Neural crest cell (in vitro differentiated cells): Measurements from ENCODE around the gene PSTPIP1. TPM values are rescaled to one million over a fixed set of nuclear protein-coding genes. Genes with fewer than 3 reads are reported as not detected.

Experiments used
- DNase-seq: peaks from one replicate; pipeline ENCODE4 v3.0.0; 2021; ENCODE audit warnings: low read depth, mixed read lengths, low spot score
- H3K27ac Mint-ChIP-seq: one replicate; pipeline ENCODE4 v1.8.0; 2021; ENCODE audit warnings: mild to moderate bottlenecking, mixed read lengths; ENCODE audit not compliant: unreplicated experiment
- H3K27me3 Mint-ChIP-seq: 2 replicates; pipeline ENCODE4 v1.8.0; 2021; ENCODE audit warnings: low read depth, mild to moderate bottlenecking, mixed read lengths
- H3K36me3 Mint-ChIP-seq: 2 replicates; pipeline ENCODE4 v1.8.0; 2021; ENCODE audit warnings: low read depth, mild to moderate bottlenecking, mixed read lengths
- H3K4me1 Mint-ChIP-seq: 2 replicates; pipeline ENCODE4 v1.8.0; 2021; ENCODE audit warnings: mixed read lengths
- H3K4me3 Mint-ChIP-seq: one replicate; pipeline ENCODE4 v1.8.0; 2021; ENCODE audit warnings: mild to moderate bottlenecking, mixed read lengths
- H3K9me3 Mint-ChIP-seq: 2 replicates; pipeline ENCODE4 v1.8.0; 2021; ENCODE audit warnings: mixed read lengths
- CTCF ChIP-seq: fragments of 200-600 bp; sonication (generic); conservative IDR thresholded peaks from 2 replicates; pipeline ENCODE4 v1.5.0; 2021; ENCODE audit warnings: antibody characterized with exemption, mild to moderate bottlenecking
- total RNA-seq: library from RNA; stranded (reverse); gene quantifications from 2 replicates; pipeline ENCODE4 v1.2.1, GENCODE V29; 2021

PSTPIP1 gene
- total RNA-seq, 1 donor from 2014 or later: 0.84 TPM

GRCh38 chr15:77057072-77057471, 62.1 kb downstream of the PSTPIP1 start:
- H3K4me1 Mint-ChIP-seq: peaks cover 35% of the 10 kb centered on the region
- no peaks in the 10 kb centered on the region for H3K9me3 Mint-ChIP-seq
- H3K27me3 Mint-ChIP-seq: no peaks in the 10 kb centered on the region
- H3K27ac Mint-ChIP-seq: no peak overlapping the region
- no peak for DNase-seq
- TF ChIP-seq CTCF: no peak
- peaks cover 9% of the 10 kb centered on the region for H3K36me3 Mint-ChIP-seq
- H3K4me3 Mint-ChIP-seq: no peak overlapping the region

- no peak overlapping the region for H3K27ac Mint-ChIP-seq
- TF ChIP-seq CTCF: no peak
- H3K27me3 Mint-ChIP-seq: no peaks in the 10 kb centered on the region
- DNase-seq: no peak
- no peak overlapping the region for H3K4me3 Mint-ChIP-seq
- H3K4me1 Mint-ChIP-seq: peaks cover 40% of the 10 kb centered on the region
- H3K9me3 Mint-ChIP-seq: no peaks in the 10 kb centered on the region
- peaks cover 5% of the 10 kb centered on the region for H3K36me3 Mint-ChIP-seq
Measured at GRCh38 chr15:77057685-77058084, 62.8 kb downstream of the PSTPIP1 start.

GRCh38 chr15:77058468-77058867, 63.5 kb downstream of the PSTPIP1 start:
- H3K27ac Mint-ChIP-seq: no peak overlapping the region
- no peak overlapping the region for H3K4me3 Mint-ChIP-seq
- no peaks in the 10 kb centered on the region for H3K9me3 Mint-ChIP-seq
- peaks cover 40% of the 10 kb centered on the region for H3K4me1 Mint-ChIP-seq
- H3K36me3 Mint-ChIP-seq: peaks cover 5% of the 10 kb centered on the region
- H3K27me3 Mint-ChIP-seq: no peaks in the 10 kb centered on the region
- TF ChIP-seq CTCF: no peak
- no peak for DNase-seq

GRCh38 chr15:77059786-77060361, 64.9 kb downstream of the PSTPIP1 start:
- H3K9me3 Mint-ChIP-seq: no peaks in the 10 kb centered on the region
- TF ChIP-seq CTCF: no peak
- no peaks in the 10 kb centered on the region for H3K36me3 Mint-ChIP-seq
- H3K27ac Mint-ChIP-seq: no peak overlapping the region
- no peaks in the 10 kb centered on the region for H3K27me3 Mint-ChIP-seq
- peaks cover 37% of the 10 kb centered on the region for H3K4me1 Mint-ChIP-seq
- no peak for DNase-seq
- H3K4me3 Mint-ChIP-seq: no peak overlapping the region

- H3K9me3 Mint-ChIP-seq: no peaks in the 10 kb centered on the region
- H3K4me1 Mint-ChIP-seq: peaks cover 40% of the 10 kb centered on the region
- TF ChIP-seq CTCF: no peak
- H3K4me3 Mint-ChIP-seq: no peak overlapping the region
- no peaks in the 10 kb centered on the region for H3K27me3 Mint-ChIP-seq
- H3K36me3 Mint-ChIP-seq: no peaks in the 10 kb centered on the region
- DNase-seq: no peak
- H3K27ac Mint-ChIP-seq: no peak overlapping the region
Measured at GRCh38 chr15:77060546-77060945, 65.6 kb downstream of the PSTPIP1 start.
